OCI-LY7 (cell line): ENCODE results near the gene NTM. TPM values are rescaled to one million over a fixed set of nuclear protein-coding genes. Genes with fewer than 3 reads are reported as not detected.

Source experiments
- BruUV-seq: library from RNA; stranded (reverse); fragments of 400-500 nt; replicated peaks from 2 replicates; lab custom pipeline; 2021; lab: Mats Ljungman, UMichigan
- CTCF ChIA-PET: fragments of 300-600 bp; sonication (Branson Sonifier 250); formaldehyde crosslinking; loops from one replicate; lab custom pipeline; 2022; ENCODE audit warnings: antibody characterized with exemption; ENCODE audit not compliant: unreplicated experiment; lab: Charles Lee
- POLR2A ChIA-PET: fragments of 300-600 bp; sonication (Branson Sonifier 250); formaldehyde crosslinking; loops from one replicate; lab custom pipeline; 2022; ENCODE audit warnings: antibody characterized with exemption; lab: Charles Lee
- DNase-seq: peaks from one replicate; pipeline ENCODE4 v3.0.0-alpha.2; 2015; ENCODE audit warnings: low spot score
- H2AFZ ChIP-seq: fragments of 200-600 bp; sonication (generic), shearing (Covaris generic); 2 replicates; pipeline ENCODE4 v1.6.1; 2014; ENCODE audit warnings: mild to moderate bottlenecking, antibody characterized with exemption, low read length, moderate library complexity
- H3K27ac ChIP-seq: fragments of 200-600 bp; sonication (generic); 2 replicates; pipeline ENCODE4 v1.5.1; 2014; ENCODE audit warnings: mixed run types, low read depth, mild to moderate bottlenecking, moderate library complexity, low read length, inconsistent platforms; ENCODE audit not compliant: poor library complexity, severe bottlenecking
- H3K36me3 ChIP-seq: fragments of 200-600 bp; sonication (generic); 2 replicates; pipeline ENCODE4 v1.6.1; 2014; ENCODE audit warnings: mild to moderate bottlenecking, antibody characterized with exemption, low read length, moderate library complexity, mixed read lengths; ENCODE audit not compliant: insufficient read depth
- H3K4me1 ChIP-seq: fragments of 200-600 bp; sonication (generic); 2 replicates; pipeline ENCODE4 v1.5.1; 2014; ENCODE audit warnings: mild to moderate bottlenecking, low read length; ENCODE audit not compliant: insufficient read depth, poor library complexity, severe bottlenecking
- H3K4me2 ChIP-seq: fragments of 200-600 bp; sonication (generic); 2 replicates; pipeline ENCODE4 v1.6.1; 2014; ENCODE audit warnings: mild to moderate bottlenecking, low read length
- H3K4me3 ChIP-seq: fragments of 200-600 bp; sonication (generic); 2 replicates; pipeline ENCODE4 v1.5.1; 2014; ENCODE audit warnings: mild to moderate bottlenecking, low read depth, low read length; ENCODE audit not compliant: poor library complexity, severe bottlenecking
- H3K79me2 ChIP-seq: fragments of 200-600 bp; sonication (generic); 2 replicates; pipeline ENCODE4 v1.6.1; 2016; ENCODE audit warnings: low read depth, mild to moderate bottlenecking, low read length, moderate library complexity, mixed read lengths; ENCODE audit not compliant: insufficient read depth
- H3K9me2 ChIP-seq: fragments of 200-600 bp; sonication (generic); 2 replicates; pipeline ENCODE4 v1.6.1; 2016; ENCODE audit warnings: mild to moderate bottlenecking, low read length, mixed read lengths; ENCODE audit not compliant: insufficient read depth
- H3K9me3 ChIP-seq: fragments of 200-600 bp; sonication (generic); 2 replicates; pipeline ENCODE4 v1.6.1; 2014; ENCODE audit warnings: mild to moderate bottlenecking, mixed run types, low read length, mixed read lengths
- H4K20me1 ChIP-seq: fragments of 200-600 bp; sonication (generic); 2 replicates; pipeline ENCODE4 v1.6.1; 2014; ENCODE audit warnings: mild to moderate bottlenecking, antibody characterized with exemption, low read length, moderate library complexity, mixed read lengths; ENCODE audit not compliant: insufficient read depth
- EZH2phosphoT487 ChIP-seq: fragments of 200-600 bp; sonication (generic); IDR thresholded peaks from 2 replicates; pipeline ENCODE4 v1.6.1; 2018; ENCODE audit warnings: low read depth, borderline replicate concordance, mild to moderate bottlenecking, mixed run types, antibody characterized with exemption, low read length, moderate library complexity, mixed read lengths
- intact Hi-C: fragments of 100-400 bp; cut with micrococcal nuclease; formaldehyde crosslinking; loops from one replicate; pipeline ENCODE4 v1.10.0; 2022; ENCODE audit not compliant: unreplicated experiment
- total RNA-seq, 2 experiments: library from RNA; depleted of rRNA in 1 of 2; stranded (reverse); fragments of >200 nt in 1 of 2; shearing (Covaris generic) in 1 of 2; gene quantifications; 2 replicates each; pipeline ENCODE4 v1.2.3, GENCODE V29; 2014 to 2022
- TF ChIP-seq, protein P1 (sequence below): fragments of 200-600 bp; sonication (generic); conservative IDR thresholded peaks from 2 replicates; pipeline ENCODE4 v1.5.1; 2014; ENCODE audit warnings: mild to moderate bottlenecking, antibody characterized with exemption, low read length, moderate library complexity, mixed read lengths

Gene NTM
- total RNA-seq, 2 experiments from 2014 or later = not detected

DNA sequence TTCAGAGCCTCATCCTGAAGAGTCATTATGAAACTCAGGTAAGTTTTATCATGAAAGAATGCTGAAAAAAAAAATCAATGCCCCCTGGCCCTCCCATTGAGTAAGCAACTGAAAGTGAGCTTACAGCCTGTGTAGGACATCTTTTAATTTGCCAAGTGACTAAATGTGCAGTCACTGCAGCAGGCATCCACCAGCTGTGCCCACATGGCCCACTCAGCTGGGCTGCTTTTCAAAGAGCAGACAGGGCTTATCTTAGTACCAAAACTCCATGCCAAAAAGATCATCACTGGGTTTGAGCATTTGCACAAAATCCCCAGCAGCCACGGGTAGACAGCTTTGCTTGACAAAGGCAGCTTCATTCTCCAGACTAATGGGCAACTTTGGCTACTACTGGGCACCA, 709.7 kb downstream of the NTM start:
- no peaks in the 10 kb centered on the region for H3K9me2 ChIP-seq
- CTCF ChIA-PET = no interaction called here
- no peak overlapping the region for H2AFZ ChIP-seq
- no peaks in the 10 kb centered on the region for H4K20me1 ChIP-seq
- H3K4me2 ChIP-seq = no peak overlapping the region
- BruUV-seq = no TSS peak
- H3K36me3 ChIP-seq = no peaks in the 10 kb centered on the region
- no peak for DNase-seq
- TF ChIP-seq EZH2phosphoT487 = no peak
- TF ChIP-seq, protein P1, sequence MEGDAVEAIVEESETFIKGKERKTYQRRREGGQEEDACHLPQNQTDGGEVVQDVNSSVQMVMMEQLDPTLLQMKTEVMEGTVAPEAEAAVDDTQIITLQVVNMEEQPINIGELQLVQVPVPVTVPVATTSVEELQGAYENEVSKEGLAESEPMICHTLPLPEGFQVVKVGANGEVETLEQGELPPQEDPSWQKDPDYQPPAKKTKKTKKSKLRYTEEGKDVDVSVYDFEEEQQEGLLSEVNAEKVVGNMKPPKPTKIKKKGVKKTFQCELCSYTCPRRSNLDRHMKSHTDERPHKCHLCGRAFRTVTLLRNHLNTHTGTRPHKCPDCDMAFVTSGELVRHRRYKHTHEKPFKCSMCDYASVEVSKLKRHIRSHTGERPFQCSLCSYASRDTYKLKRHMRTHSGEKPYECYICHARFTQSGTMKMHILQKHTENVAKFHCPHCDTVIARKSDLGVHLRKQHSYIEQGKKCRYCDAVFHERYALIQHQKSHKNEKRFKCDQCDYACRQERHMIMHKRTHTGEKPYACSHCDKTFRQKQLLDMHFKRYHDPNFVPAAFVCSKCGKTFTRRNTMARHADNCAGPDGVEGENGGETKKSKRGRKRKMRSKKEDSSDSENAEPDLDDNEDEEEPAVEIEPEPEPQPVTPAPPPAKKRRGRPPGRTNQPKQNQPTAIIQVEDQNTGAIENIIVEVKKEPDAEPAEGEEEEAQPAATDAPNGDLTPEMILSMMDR = no peak
- no peaks in the 10 kb centered on the region for H3K79me2 ChIP-seq
- intact Hi-C loops = no loop called here
- H3K4me1 ChIP-seq = no peaks in the 10 kb centered on the region
- H3K27ac ChIP-seq = no peak overlapping the region
- H3K9me3 ChIP-seq = no peaks in the 10 kb centered on the region
- POLR2A ChIA-PET = no interaction called here
- no peak overlapping the region for H3K4me3 ChIP-seq

DNA sequence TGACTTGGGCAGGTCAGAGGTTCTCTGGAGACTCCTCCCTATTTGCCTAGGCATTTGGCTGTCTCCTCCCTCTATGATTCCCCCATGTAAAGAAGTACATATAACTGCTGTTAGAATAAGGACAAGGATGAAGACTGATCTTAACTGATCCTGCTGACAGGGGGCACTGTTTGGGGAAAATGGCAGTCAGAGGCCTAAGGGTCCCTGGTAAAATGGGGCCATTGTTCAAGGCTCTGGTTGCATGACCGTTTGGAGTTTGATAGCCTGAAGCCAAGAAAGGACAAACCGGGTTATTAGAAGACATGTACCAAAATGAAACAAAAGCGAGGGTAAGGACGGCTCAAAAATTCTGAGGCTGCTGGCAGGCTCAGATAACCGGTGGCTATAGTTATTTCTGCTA, 712.2 kb downstream of the NTM start:
- Histone ChIP-seq H4K20me1 (no peaks in the 10 kb centered on the region), H3K27ac (no peak overlapping the region), H3K4me2 (no peak overlapping the region), H3K4me1 (no peaks in the 10 kb centered on the region), H3K36me3 (no peaks in the 10 kb centered on the region), H3K4me3 (no peak overlapping the region), H3K79me2 (no peaks in the 10 kb centered on the region), H3K9me2 (no peaks in the 10 kb centered on the region), H2AFZ (no peak overlapping the region), H3K9me3 (no peaks in the 10 kb centered on the region)
- intact Hi-C loops = no loop called here
- ChIA-PET CTCF (no interaction called here), POLR2A (no interaction called here)
- no TSS peak for BruUV-seq
- DNase-seq = no peak
- TF ChIP-seq EZH2phosphoT487 = no peak
- TF ChIP-seq, protein P1 = no peak

DNA sequence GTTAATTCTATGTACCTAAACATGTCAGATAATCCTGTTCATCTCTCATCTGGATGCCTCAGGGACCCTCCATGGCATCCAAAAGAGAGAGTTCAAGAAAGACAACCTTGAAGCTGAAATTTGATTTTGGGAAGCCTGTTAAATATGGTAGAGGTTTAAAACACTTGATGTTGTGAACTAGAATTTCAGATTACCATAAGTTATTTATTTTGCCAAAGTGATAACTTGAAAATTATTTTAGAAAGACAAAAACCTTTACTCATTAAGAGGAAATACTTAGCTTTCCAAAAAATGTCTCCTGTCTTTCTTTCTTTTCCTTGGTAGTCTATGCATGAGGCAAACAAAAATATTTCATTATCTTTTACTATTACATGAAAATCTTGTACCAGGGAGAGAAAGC, 714.0 kb downstream of the NTM start:
- H3K9me2 ChIP-seq = no peaks in the 10 kb centered on the region
- no peaks in the 10 kb centered on the region for H4K20me1 ChIP-seq
- H2AFZ ChIP-seq = no peak overlapping the region
- ChIA-PET CTCF (no interaction called here), POLR2A (no interaction called here)
- BruUV-seq = no TSS peak
- TF ChIP-seq EZH2phosphoT487 = no peak
- TF ChIP-seq, protein P1 = no peak
- no peaks in the 10 kb centered on the region for H3K36me3 ChIP-seq
- intact Hi-C loops = no loop called here
- H3K4me2 ChIP-seq = no peak overlapping the region
- no peak for DNase-seq
- no peak overlapping the region for H3K27ac ChIP-seq
- H3K9me3 ChIP-seq = no peaks in the 10 kb centered on the region
- H3K79me2 ChIP-seq = no peaks in the 10 kb centered on the region
- no peak overlapping the region for H3K4me3 ChIP-seq
- H3K4me1 ChIP-seq = no peaks in the 10 kb centered on the region
